22Rv1 (cell line): ENCODE results near the gene ATP1B3.

Experiments
- ZFX ChIP-seq: fragments of 450-650 bp; IDR thresholded peaks from 2 replicates; pipeline ENCODE4 v1.6.1; 2017; ENCODE audit warnings: antibody characterized with exemption, borderline replicate concordance
- TF ChIP-seq, protein P1 (sequence below): fragments of 450-650 bp; IDR thresholded peaks from 2 replicates; pipeline ENCODE4 v1.5.1; 2017; ENCODE audit warnings: mild to moderate bottlenecking

DNA sequence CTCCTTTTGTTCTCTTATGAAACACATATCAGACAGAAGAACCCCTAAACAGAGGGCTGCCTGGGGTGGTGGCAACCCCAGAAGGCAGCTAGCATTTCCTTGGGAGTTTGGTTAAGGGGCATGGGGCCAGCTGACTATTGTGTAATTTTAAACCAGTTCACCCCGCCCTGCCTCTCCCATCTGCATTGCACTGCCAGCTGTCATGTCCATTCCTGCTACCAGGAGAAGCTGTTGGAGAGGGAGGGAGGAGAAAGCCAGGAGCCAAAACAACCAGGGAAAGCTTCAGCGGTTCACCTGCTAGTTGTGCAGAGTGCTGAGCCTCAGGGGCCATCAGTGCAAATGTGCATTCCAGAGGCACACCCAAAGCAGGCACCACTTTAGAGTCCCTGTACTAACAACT lies 47.6 kb upstream of the ATP1B3 start:
- TF ChIP-seq, protein P1, sequence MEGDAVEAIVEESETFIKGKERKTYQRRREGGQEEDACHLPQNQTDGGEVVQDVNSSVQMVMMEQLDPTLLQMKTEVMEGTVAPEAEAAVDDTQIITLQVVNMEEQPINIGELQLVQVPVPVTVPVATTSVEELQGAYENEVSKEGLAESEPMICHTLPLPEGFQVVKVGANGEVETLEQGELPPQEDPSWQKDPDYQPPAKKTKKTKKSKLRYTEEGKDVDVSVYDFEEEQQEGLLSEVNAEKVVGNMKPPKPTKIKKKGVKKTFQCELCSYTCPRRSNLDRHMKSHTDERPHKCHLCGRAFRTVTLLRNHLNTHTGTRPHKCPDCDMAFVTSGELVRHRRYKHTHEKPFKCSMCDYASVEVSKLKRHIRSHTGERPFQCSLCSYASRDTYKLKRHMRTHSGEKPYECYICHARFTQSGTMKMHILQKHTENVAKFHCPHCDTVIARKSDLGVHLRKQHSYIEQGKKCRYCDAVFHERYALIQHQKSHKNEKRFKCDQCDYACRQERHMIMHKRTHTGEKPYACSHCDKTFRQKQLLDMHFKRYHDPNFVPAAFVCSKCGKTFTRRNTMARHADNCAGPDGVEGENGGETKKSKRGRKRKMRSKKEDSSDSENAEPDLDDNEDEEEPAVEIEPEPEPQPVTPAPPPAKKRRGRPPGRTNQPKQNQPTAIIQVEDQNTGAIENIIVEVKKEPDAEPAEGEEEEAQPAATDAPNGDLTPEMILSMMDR, result no peak
- TF ChIP-seq ZFX, result no peak
